Testis (tissue), 2 donors: ENCODE measurements around the gene DNAH5.

Experiments
- POLR2A ChIP-seq: fragments of 450-650 bp; IDR thresholded peaks from one replicate; pipeline ENCODE4 v1.6.1; 2017; ENCODE audit warnings: antibody characterized with exemption, mild to moderate bottlenecking, moderate library complexity
- TF ChIP-seq, protein P1 (sequence below), 3 experiments: fragments of 450-650 bp in 2 of 3; fragments of 200-600 bp in 1 of 3; sonication (generic) in 1 of 3; IDR thresholded peaks; one replicate each; pipeline ENCODE4 v1.5.1; 2016 to 2019; ENCODE audit warnings: antibody characterized with exemption in 3 of 3, mild to moderate bottlenecking in 2 of 3, moderate library complexity in 1 of 3

DNA sequence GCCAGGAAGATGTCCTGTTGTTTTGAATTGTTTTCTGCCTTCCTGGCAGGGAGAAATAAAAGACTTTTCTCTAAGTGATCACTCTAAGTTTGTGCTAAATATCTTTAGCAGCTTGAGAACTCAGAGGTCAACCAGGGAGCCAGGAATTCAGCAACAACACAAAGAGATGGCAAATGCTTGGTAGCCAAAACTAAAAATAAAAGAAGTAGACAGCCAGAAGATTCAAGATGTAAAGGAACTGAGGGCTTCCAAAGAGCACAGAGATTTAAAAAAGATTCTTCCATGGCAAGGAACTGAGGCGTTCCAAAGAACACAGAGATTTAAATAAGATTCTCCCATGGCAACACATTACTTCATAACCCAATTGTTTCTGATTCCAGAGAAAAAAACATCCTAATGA, 9.6 kb downstream of the DNAH5 start:
- TF ChIP-seq, protein P1, sequence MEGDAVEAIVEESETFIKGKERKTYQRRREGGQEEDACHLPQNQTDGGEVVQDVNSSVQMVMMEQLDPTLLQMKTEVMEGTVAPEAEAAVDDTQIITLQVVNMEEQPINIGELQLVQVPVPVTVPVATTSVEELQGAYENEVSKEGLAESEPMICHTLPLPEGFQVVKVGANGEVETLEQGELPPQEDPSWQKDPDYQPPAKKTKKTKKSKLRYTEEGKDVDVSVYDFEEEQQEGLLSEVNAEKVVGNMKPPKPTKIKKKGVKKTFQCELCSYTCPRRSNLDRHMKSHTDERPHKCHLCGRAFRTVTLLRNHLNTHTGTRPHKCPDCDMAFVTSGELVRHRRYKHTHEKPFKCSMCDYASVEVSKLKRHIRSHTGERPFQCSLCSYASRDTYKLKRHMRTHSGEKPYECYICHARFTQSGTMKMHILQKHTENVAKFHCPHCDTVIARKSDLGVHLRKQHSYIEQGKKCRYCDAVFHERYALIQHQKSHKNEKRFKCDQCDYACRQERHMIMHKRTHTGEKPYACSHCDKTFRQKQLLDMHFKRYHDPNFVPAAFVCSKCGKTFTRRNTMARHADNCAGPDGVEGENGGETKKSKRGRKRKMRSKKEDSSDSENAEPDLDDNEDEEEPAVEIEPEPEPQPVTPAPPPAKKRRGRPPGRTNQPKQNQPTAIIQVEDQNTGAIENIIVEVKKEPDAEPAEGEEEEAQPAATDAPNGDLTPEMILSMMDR (IDR thresholded peaks at IDR 0.05), result no peak
- TF ChIP-seq POLR2A, result no peak
